Limb (tissue), 2 donors: ENCODE measurements around the gene CPXM2.

Experiments used
- DNase-seq, 2 donors: peaks; one replicate each; pipeline ENCODE4 v3.0.0-alpha.2; 2016; ENCODE audit errors: extremely low spot score in 2 of 2

CPXM2 gene

GRCh38 chr10:123800289-123800688, 91.3 kb downstream of the CPXM2 start:
- DNase-seq = no peak

- DNase-seq = no peak
These were observed 92.8 kb downstream of the CPXM2 start for GRCh38 chr10:123798856-123799255.

GRCh38 chr10:123797813-123798212, 93.8 kb downstream of the CPXM2 start:
- no peak for DNase-seq

GRCh38 chr10:123796736-123797135, 94.9 kb downstream of the CPXM2 start:
- DNase-seq = no peak

- no peak for DNase-seq
These were observed 95.6 kb downstream of the CPXM2 start for GRCh38 chr10:123795846-123796590.

GRCh38 chr10:123795196-123795780, 96.3 kb downstream of the CPXM2 start:
- DNase-seq = no peak

- DNase-seq = no peak
These were observed 99.2 kb downstream of the CPXM2 start for GRCh38 chr10:123792248-123792978.

GRCh38 chr10:123790132-123790885, 101.3 kb downstream of the CPXM2 start:
- no peak for DNase-seq

- DNase-seq = no peak
These were observed 102.6 kb downstream of the CPXM2 start for GRCh38 chr10:123788981-123789380.

GRCh38 chr10:123787566-123787965, 104.0 kb downstream of the CPXM2 start:
- no peak for DNase-seq

- no peak for DNase-seq
These were observed 104.7 kb downstream of the CPXM2 start for GRCh38 chr10:123786896-123787295.

- DNase-seq = no peak
These were observed 105.3 kb downstream of the CPXM2 start for GRCh38 chr10:123786306-123786705.

- no peak for DNase-seq
These were observed 107.0 kb downstream of the CPXM2 start for GRCh38 chr10:123784646-123785045.

GRCh38 chr10:123784216-123784615, 107.4 kb downstream of the CPXM2 start:
- no peak for DNase-seq

GRCh38 chr10:123783296-123783695, 108.3 kb downstream of the CPXM2 start:
- no peak for DNase-seq

- DNase-seq = no peak
These were observed 109.1 kb downstream of the CPXM2 start for GRCh38 chr10:123782549-123782948.

GRCh38 chr10:123781956-123782500, 109.6 kb downstream of the CPXM2 start:
- no peak for DNase-seq

- DNase-seq = no peak
These were observed 110.2 kb downstream of the CPXM2 start for GRCh38 chr10:123781324-123781900.

GRCh38 chr10:123778719-123779517, 112.7 kb downstream of the CPXM2 start:
- no peak for DNase-seq

- no peak for DNase-seq
These were observed 113.7 kb downstream of the CPXM2 start for GRCh38 chr10:123777881-123778280.
